Ovary (tissue), 3 donors: ENCODE data around the gene INPP1.

Experiments
- CTCF ChIP-seq, 3 donors: fragments of 450-650 bp in 2 of 3; fragments of 200-600 bp in 1 of 3; IDR thresholded peaks; one replicate each; pipeline versions ENCODE4 v1.5.1 to v1.8.0; 2016 to 2022; ENCODE audit warnings: antibody characterized with exemption in 3 of 3, mild to moderate bottlenecking in 1 of 3
- EP300 ChIP-seq: sonication (generic); formaldehyde crosslinking; IDR thresholded peaks from one replicate; pipeline ENCODE4 v1.6.1; 2017; ENCODE audit warnings: antibody characterized with exemption
- POLR2A ChIP-seq: fragments of 450-650 bp; IDR thresholded peaks from one replicate; pipeline ENCODE4 v1.6.1; 2017; ENCODE audit warnings: antibody characterized with exemption, mild to moderate bottlenecking, moderate library complexity
- donor health status: DM: no; HTN: no; CAD: no.

- TF ChIP-seq POLR2A = no peak
- no peak for TF ChIP-seq CTCF (IDR thresholded peaks at IDR 0.05)
- no peak for TF ChIP-seq EP300
Observed at GRCh38 chr2:190379249-190379964, 36.0 kb downstream of the INPP1 start.
